Measurements from ENCODE around the gene CCBE1.

CCBE1 gene

DNA sequence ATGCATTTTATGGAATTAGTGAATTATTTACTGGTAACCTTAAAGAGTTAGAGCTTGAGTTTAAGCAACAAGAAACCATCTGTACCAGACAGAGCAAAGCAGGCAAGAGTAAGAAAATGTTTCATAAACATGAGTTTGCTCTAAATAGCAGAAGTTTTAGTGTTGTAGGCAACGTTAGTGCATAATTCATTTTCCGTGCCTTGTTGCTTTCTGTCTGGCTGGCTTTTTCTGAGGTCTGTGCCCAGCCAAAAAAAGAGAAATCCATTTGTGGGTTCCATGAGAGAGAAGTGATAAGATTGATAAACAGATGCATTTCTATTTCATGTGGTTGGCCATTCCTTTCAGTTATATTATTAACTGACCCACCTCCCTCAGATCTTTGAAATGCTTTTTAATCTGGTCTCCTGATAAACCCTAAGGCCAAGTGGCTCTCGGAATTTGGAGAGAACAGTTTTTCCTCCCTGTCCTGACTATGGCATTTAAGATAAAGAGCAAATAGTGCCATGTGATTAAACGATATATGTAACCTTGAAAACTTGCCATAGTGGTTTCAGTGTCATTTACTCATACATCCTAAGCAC is 198.6 kb downstream of the CCBE1 start:
- DNase-seq (ENCODE audit: low read depth in 2 of 2): no peak

DNA sequence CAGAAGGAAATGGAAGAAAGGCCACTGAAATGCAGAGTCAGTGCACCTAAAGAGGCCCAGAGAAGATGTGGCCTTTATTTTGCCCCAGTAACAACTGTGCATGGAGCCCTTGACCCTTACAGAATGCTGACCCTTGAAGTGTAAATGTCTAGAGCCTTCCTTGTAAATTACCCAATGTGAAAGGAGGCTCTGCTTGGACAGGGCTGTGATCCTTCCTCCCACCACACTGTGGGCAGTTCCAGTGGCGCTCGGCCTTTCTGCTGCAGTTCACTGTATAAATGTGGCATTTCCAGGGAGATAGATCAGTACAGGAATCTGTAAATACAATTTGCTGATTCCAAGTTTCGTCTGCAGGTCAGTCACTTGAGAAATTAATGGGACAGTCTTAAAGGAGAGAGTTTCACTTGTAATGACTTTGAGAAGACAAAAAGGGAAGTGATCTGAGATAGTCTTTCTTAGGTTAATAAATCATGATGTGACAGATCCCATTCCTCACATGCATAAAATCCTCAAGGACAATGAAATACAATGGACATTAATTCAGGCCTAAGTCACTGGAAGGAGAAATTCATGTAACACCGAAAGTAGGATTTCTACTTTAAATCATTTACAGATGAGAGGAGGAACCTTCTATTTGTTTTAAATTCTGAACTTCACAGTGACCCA is 204.3 kb downstream of the CCBE1 start:
- DNase-seq (ENCODE audit: low read depth in 2 of 2): no peak

DNA sequence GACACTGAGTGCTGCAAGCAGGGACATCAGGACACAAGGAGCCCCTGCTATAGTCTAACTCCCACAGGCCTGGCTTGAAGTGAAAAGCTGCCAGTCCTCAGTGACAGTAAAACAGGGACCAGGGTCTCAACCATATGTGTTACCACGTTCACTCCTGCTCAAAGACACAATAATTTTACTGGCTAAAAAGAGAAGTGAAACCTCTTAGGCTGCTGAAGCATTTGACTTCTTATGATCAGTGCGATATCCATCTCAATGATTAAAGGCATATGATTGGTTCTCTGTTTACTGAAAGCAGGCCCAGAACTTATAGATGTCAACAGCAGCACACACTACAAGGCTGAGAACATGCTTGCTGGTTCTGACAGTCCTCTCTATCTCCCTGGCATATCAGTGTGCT is 208.3 kb downstream of the CCBE1 start:
- no peak for DNase-seq (ENCODE audit: low read depth in 2 of 2)

DNA sequence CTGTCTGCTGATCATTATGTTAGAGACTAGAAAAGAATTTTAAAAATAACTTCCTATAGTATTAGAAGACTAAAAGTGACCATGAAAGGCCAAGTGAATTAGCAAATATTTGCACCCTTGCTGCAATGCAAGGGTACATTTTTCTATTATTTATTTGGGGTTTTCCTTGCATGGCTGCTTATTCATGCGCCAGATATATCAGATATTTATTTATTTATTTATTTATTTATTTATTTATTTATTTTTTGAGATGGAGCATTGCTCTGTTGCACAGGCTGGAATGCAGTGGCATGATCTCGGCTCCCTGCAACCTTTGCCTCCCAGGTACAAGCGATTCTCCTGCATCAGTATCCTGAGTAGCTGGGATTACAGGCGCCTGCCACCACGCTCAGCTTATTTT is 211.8 kb downstream of the CCBE1 start:
- no peak for DNase-seq (ENCODE audit: low read depth in 2 of 2)

DNA sequence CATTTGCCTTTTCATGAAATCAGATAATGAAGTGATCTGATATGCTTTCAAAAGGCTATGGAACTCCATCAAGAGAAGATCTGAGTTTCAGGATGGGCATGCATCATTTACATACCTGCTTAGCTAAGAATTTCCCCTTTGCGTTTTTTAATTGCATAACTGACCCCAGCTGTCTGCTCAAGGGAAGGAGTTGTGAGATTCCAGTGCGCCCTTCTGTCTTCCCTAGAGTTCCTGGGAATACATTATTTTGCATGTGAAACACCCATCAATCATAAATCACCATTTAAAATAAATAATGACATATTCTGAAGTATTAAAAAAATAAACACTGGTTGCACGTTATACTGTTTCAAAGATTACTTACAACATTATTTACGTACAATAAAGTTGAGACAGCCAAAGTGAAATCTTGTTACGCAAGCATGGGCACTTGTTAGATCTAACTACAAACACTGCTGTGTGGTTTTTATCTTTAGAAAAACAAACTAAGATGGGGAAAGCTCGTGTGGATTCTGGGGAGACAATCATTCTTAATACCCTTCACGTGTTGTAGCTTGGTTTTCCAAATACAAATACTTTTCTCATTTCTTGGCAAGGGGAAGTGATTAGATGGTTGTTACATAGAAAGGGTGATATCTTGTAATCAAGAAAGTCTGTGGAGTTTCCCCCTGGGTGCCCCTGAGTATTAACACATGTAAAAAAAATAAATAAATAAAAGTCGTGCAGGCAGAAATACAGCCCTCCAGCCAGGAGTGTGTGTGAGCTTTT is 212.5 kb downstream of the CCBE1 start:
- DNase-seq (ENCODE audit: low read depth in 2 of 2): no peak

DNA sequence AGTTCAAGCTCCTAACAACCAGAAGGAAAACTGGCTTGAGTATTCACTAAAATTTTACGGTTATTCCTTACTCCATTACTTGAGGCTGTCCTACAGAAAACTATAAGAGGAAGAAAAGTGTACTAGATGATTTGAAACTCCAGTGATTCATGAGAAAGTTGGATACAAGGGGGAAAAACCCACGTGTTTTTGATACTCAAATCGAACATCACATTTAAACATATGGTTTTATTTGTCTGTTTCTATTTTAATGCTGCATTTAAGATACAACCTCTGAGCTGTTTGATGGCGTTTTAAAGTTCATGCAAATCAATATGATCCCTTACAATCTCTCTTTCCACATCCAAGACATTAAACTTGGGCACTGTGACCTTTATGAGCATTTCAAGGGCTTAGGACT is 213.1 kb downstream of the CCBE1 start:
- no peak for DNase-seq (ENCODE audit: low read depth in 2 of 2)

DNA sequence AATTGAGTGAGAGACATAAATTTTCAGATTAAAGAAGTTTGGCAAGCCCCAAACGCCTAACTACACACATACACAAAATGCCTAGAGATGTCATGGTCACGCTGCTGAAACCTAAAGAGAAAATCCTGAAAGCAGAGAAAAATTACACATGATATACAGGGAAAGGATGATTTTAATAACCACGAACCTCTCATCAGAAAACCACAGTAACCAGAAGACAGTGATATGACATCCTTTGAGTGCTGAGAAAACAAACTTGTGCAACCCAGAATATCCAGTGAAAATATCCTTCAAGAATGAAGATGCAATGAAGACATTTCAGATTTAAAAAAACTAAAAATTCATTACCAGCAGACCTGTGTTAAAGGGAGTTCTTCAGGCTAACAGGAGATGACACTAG is 215.8 kb downstream of the CCBE1 start:
- DNase-seq (ENCODE audit: low read depth in 2 of 2): no peak

DNA sequence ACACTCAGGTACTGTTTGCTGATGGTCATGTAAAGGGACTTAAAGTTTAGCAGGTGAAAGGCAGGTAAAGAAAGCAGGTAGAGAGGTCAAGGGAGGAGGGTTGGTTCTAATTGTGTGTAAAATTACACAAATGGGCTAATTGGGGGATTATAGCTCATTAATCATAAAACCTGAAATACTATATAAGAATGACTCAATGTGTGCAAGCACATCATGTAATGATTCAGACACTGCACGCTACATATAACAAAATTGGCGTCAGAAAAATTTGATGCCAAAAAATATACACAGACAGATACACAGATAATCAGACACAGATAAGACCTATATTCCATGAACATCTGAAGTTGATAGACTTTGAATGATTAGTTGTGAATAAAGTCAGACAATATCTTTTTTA is 217.4 kb downstream of the CCBE1 start:
- no peak for DNase-seq (ENCODE audit: low read depth in 2 of 2)

- no peak for DNase-seq (ENCODE audit: low read depth in 2 of 2)
Observed at GRCh38 chr18:59478591-59478990, 218.6 kb downstream of the CCBE1 start.

GRCh38 chr18:59477849-59478248 is 219.4 kb downstream of the CCBE1 start:
- no peak for DNase-seq (ENCODE audit: low read depth in 2 of 2)

- no peak for DNase-seq (ENCODE audit: low read depth in 2 of 2)
Observed at GRCh38 chr18:59470561-59471121, 226.6 kb downstream of the CCBE1 start.

GRCh38 chr18:59469463-59470180 is 227.6 kb downstream of the CCBE1 start:
- DNase-seq (ENCODE audit: low read depth in 2 of 2): no peak

GRCh38 chr18:59468821-59469220 is 228.4 kb downstream of the CCBE1 start:
- no peak for DNase-seq (ENCODE audit: low read depth in 2 of 2)

DNA sequence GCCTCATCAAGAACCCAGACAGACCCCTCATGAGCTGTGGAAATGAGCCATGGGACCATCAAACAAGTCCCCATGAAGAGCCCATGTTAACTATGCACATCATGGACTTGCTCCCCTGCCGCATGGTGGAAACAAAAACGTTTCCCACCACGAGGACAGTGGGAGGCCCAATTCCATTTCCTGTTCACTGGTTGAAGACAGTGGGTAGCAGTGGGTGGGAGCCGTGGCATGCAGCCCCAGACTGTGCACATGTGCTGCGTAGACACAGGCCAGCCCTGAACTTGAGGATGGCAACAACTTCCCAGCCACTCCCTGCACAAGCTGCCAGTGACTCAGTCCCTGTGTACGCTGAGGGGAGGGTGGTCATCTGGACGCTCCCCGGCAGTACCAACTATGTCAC is 229.7 kb downstream of the CCBE1 start:
- DNase-seq (ENCODE audit: low read depth in 2 of 2): no peak

GRCh38 chr18:59466980-59467379 is 230.2 kb downstream of the CCBE1 start:
- DNase-seq (ENCODE audit: low read depth in 2 of 2): no peak

DNA sequence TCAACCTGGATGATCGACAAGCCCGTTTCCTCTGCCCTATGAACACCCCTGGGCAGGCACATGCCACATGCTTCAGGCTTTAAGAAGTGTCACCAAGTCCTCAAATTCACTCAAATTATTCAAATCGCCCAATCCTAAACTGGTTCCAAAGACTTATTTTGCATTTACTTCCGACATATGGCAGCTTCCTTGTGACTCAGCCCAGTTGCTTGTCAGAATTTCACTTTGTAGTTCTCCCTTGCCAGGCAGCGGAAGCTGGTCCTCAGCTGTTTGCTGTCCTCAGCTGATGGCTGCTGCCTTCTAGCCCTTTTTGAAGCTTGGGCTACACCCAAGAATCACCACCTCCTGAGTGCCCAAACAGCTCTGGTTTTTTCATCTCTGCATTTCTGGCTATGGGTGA is 232.7 kb downstream of the CCBE1 start:
- no peak for DNase-seq (ENCODE audit: low read depth in 2 of 2)

DNA sequence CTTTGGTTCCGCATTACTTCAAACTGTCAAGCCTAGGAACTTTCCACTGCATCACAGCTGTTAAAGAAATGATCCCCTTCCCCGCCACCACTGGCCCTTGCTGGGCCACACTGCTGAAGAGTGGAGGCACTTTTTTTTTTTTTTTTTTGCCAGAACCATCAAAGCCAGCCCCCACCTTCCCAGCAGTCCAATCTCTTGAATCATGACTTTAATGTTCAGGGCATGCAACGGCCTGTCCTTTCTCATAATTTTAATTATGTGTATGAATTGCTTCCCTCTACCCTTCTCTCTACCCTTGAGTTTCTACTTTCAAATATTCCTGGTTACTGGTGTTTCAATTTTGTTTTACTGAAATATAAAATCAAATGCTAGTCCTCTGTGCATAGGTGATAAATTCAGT is 236.1 kb downstream of the CCBE1 start:
- DNase-seq (ENCODE audit: low read depth in 2 of 2): no peak

DNA sequence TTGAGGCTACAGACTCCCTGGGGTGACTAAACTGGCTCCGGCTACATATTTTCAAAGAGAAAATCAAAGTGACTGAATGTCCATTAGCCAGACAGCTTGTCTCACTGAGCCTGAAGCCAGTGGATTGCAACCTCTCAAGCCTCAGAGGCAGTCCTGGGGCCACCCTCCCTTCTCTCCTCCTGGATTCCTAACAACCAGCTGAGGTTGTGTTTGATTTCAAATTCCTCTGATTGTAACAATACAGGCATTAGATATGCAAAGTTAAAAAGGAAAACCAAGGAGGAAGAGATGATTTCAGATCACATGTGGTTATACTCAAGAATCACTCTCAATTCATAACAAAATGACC is 237.2 kb downstream of the CCBE1 start:
- no peak for DNase-seq (ENCODE audit: low read depth in 2 of 2)

GRCh38 chr18:59459369-59460071 is 237.7 kb downstream of the CCBE1 start:
- DNase-seq (ENCODE audit: low read depth in 2 of 2): no peak

DNA sequence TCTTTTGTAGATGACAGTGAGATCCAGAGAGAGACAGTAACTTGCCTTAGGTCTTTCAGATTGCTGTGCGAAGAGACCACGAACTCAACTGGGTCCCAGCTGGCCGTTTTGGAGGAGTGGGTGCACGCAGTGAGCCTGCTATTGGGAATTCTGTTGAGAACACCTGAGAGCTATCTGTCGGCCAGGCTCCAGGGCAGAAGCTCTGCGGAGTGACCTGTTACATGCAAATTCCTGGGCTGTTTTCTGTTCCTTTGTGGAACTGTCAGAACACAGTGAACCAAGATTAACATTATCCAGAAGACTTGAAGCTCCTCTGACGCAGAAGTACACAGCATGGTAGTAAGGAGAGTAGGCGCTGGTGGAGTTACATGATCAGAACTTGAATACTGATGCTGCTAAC is 238.6 kb downstream of the CCBE1 start:
- no peak for DNase-seq (ENCODE audit: low read depth in 2 of 2)

GRCh38 chr18:59456657-59457056 is 240.6 kb downstream of the CCBE1 start:
- DNase-seq (ENCODE audit: low read depth in 2 of 2): no peak
